ENCODE measurements around the gene TAP1. TPM values are rescaled to one million over a fixed set of nuclear protein-coding genes. Genes with fewer than 3 reads are reported as not detected.

TAP1 gene
- total and polyA plus RNA-seq, 4 donors: 32.6 to 181 (median 57.8) TPM

DNA sequence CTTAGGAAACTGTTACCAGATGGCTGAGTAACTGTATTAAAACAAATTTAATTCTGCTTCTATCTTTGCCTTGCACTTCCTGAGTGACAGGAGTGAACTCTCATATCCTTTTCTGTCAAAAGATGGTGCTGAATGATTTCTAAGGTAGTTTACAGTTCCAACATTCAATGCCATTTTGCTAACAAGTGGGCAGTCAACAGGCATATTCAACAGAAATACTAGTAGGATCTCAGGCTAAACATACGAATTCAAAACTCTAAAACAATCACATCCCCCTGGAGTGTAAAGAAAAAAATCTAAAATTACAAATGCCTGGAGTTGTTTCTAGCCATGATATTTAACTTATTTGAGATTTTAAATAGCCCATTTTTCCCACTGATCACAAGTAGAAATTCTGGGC is 7.2 kb upstream of the TAP1 start:
- H3K9ac ChIP-seq (ENCODE audit: insufficient read depth in 1 of 2, low read length in 2 of 2): peak overlapping the region in 1 of 2 donors; percentile 8
- peak overlapping the region in 1 of 2 donors; percentile 30 for H3K27ac ChIP-seq (ENCODE audit: low read depth in 1 of 2, low read length in 1 of 2)
- DNase-seq: no peak
- peaks cover 0 to 4% (median 0%) of the 10 kb centered on the region in 5 donors for H3K4me1 ChIP-seq (ENCODE audit: control insufficient read depth in 5 of 5, insufficient read depth in 5 of 5, low read length in 5 of 5)
- 68 to 86% methylated on average over 1 of the region's 1 CpG for WGBS, 2 donors
- H3K36me3 ChIP-seq (ENCODE audit: control insufficient read depth in 4 of 4, insufficient read depth in 4 of 4, low read length in 4 of 4): peaks cover 0 to 15% (median 1%) of the 10 kb centered on the region in 4 donors
- H3K27me3 ChIP-seq (ENCODE audit: control insufficient read depth in 3 of 3, insufficient read depth in 3 of 3, low read length in 2 of 3): peaks cover 0 to 34% (median 0%) of the 10 kb centered on the region in 3 donors
- TF ChIP-seq, protein P1, sequence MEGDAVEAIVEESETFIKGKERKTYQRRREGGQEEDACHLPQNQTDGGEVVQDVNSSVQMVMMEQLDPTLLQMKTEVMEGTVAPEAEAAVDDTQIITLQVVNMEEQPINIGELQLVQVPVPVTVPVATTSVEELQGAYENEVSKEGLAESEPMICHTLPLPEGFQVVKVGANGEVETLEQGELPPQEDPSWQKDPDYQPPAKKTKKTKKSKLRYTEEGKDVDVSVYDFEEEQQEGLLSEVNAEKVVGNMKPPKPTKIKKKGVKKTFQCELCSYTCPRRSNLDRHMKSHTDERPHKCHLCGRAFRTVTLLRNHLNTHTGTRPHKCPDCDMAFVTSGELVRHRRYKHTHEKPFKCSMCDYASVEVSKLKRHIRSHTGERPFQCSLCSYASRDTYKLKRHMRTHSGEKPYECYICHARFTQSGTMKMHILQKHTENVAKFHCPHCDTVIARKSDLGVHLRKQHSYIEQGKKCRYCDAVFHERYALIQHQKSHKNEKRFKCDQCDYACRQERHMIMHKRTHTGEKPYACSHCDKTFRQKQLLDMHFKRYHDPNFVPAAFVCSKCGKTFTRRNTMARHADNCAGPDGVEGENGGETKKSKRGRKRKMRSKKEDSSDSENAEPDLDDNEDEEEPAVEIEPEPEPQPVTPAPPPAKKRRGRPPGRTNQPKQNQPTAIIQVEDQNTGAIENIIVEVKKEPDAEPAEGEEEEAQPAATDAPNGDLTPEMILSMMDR (IDR thresholded peaks at IDR 0.05; ENCODE audit: control extremely low read depth, extremely low read depth): no peak
- H3K4me3 ChIP-seq: no peak overlapping the region
- H3K9me3 ChIP-seq (ENCODE audit: control insufficient read depth in 4 of 4, insufficient read depth in 3 of 4, low read length in 3 of 4): no peaks in the 10 kb centered on the region
- no peak for ATAC-seq (ENCODE audit: insufficient read depth, low FRiP score)

DNA sequence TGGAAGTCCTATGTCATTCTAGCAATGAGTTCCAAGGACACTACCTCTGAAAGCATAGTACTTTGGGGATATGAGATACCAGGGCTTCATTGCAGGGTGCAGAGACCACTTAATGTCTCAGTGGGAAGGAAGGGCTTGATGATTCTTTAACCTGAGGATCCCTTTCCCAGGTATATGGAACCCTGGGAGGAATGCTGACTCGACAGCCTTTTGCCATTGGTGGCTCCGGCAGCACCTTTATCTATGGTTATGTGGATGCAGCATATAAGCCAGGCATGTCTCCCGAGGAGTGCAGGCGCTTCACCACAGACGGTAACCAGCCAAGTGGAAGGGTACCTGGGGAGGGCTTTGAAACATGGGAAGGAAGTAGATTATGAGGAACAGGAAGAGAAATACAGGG is 4.7 kb upstream of the TAP1 start:
- TF ChIP-seq, protein P1 (IDR thresholded peaks at IDR 0.05; ENCODE audit: control extremely low read depth, extremely low read depth): no peak
- Histone ChIP-seq H3K36me3 (ENCODE audit: control insufficient read depth in 4 of 4, insufficient read depth in 4 of 4, low read length in 4 of 4) (peaks cover 0 to 14% (median 1%) of the 10 kb centered on the region in 4 donors), H3K27me3 (ENCODE audit: control insufficient read depth in 3 of 3, insufficient read depth in 3 of 3, low read length in 2 of 3) (peaks cover 0 to 28% (median 0%) of the 10 kb centered on the region in 3 donors), H3K27ac (ENCODE audit: low read depth in 1 of 2, low read length in 1 of 2) (no peak overlapping the region), H3K4me3 (no peak overlapping the region), H3K9ac (ENCODE audit: insufficient read depth in 1 of 2, low read length in 2 of 2) (no peak overlapping the region), H3K9me3 (ENCODE audit: control insufficient read depth in 4 of 4, insufficient read depth in 3 of 4, low read length in 3 of 4) (no peaks in the 10 kb centered on the region), H3K4me1 (ENCODE audit: control insufficient read depth in 5 of 5, insufficient read depth in 5 of 5, low read length in 5 of 5) (peaks cover 0 to 12% (median 0%) of the 10 kb centered on the region in 5 donors)
- ATAC-seq (ENCODE audit: insufficient read depth, low FRiP score) (no peak), DNase-seq (no peak)
- 74 to 83% methylated on average over 5 of the region's 5 CpGs for WGBS, 2 donors

DNA sequence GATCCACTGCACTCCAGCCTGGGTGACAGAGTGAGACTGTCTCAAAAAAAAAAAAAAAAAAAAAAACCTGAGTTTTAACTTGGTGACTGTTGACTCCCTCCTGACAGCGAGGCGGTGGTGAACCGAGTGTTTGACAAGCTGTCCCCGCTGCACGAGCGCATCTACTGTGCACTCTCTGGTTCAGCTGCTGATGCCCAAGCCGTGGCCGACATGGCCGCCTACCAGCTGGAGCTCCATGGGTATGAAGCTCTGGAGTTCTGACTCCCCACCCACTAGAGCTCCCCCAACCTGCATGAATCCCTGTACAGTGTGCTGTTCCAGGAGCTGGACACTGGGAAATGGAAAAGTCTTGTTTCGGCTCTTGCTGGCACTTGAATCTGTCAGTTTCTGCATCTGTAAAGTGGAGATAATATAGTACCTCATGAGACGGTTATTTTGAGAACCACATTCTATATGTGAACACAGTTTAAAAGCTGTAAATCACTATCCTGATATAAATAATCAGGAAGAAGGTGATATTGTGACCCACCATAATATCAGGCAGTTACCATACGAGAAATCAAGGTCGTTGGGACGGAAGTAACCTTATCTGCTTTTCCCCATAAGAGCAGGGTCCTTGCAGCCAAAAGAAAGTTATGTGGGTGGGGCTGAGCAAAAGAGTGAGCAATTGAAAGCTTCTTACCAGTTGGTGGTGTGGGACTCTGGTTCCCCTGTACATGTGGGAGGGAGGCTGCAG is 3.8 kb upstream of the TAP1 start:
- 79 to 87% methylated on average over 14 of the region's 14 CpGs for WGBS, 2 donors
- DNase-seq (no peak), ATAC-seq (ENCODE audit: insufficient read depth, low FRiP score) (no peak)
- peaks cover 0 to 27% (median 0%) of the 10 kb centered on the region in 3 donors for H3K27me3 ChIP-seq (ENCODE audit: control insufficient read depth in 3 of 3, insufficient read depth in 3 of 3, low read length in 2 of 3)
- no peak overlapping the region for H3K27ac ChIP-seq (ENCODE audit: low read depth in 1 of 2, low read length in 1 of 2)
- TF ChIP-seq, protein P1 (IDR thresholded peaks at IDR 0.05; ENCODE audit: control extremely low read depth, extremely low read depth): no peak
- no peaks in the 10 kb centered on the region for H3K9me3 ChIP-seq (ENCODE audit: control insufficient read depth in 4 of 4, insufficient read depth in 3 of 4, low read length in 3 of 4)
- H3K4me1 ChIP-seq (ENCODE audit: control insufficient read depth in 5 of 5, insufficient read depth in 5 of 5, low read length in 5 of 5): peaks cover 0 to 19% (median 2%) of the 10 kb centered on the region in 5 donors
- no peak overlapping the region for H3K4me3 ChIP-seq
- H3K9ac ChIP-seq (ENCODE audit: insufficient read depth in 1 of 2, low read length in 2 of 2): no peak overlapping the region
- peaks cover 0 to 14% (median 1%) of the 10 kb centered on the region in 4 donors for H3K36me3 ChIP-seq (ENCODE audit: control insufficient read depth in 4 of 4, insufficient read depth in 4 of 4, low read length in 4 of 4)

All from lung (tissue), 12 donors.